Endometrial microvascular endothelial cells (primary cell): ENCODE results near the gene PVALEF. TPM values are rescaled to one million over a fixed set of nuclear protein-coding genes. Genes with fewer than 3 reads are reported as not detected.

Source experiments
- in situ Hi-C: cut with HindIII; loops from 2 replicates; pipeline ENCODE4 v1.10.0; 2017; ENCODE audit warnings: low sequenced_read_pairs, low pct_unique_long_range_greater_than_20kb; ENCODE audit errors: inconsistent ontology term
- total RNA-seq: library from RNA; depleted of rRNA; stranded (reverse); fragments of >200 nt; gene quantifications from one replicate; pipeline ENCODE4 v1.2.3, GENCODE V29; 2015; ENCODE audit errors: inconsistent ontology term

PVALEF gene
- total RNA-seq, 1 donor from 2014 or later: not detected

DNA sequence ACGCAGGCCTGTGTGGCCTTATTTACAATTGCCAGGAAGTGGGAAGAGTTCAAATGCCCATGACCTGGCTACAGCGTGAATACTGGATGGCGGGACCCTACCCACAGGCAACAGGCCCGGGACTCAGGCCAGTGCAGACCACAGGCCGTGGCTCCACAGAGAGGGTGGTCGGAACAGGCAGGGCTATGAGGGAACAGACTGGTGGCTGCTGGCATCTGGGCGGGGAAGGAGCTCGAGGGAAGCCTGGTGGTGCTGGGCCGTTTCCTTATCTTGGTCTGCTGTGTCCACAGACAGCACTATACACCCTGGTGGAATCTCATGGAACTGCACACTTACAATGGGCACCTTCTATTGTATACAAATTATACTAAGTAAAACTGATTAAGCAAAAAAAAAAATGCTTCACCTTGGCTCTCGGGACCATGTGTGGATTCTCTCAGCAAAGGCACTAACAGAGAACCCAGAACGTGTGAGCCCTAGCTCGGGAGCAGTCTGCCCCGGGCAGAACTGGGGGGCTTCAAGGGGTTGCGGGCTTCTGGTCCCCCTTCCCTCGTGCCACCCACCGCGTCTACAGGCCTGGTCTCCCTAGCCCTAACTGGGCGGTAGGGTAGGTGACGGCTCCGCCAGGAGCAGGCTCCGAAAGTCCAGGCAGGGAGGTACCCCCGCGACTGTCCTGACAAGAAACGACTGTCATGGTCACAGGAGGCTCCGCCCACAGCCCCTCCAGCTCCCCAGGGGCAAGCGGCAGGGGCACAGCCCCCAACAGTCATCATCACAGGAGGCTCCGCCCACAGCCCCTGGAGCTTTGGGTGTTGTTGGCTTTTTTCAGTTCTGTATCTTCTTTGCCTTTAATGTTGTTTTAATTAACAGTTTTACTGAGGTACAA lies 35.6 kb downstream of the PVALEF start:
- in situ Hi-C loops: no loop called here

GRCh38 chr17:81202318-81202717 lies 37.0 kb downstream of the PVALEF start:
- in situ Hi-C loops: no loop called here

DNA sequence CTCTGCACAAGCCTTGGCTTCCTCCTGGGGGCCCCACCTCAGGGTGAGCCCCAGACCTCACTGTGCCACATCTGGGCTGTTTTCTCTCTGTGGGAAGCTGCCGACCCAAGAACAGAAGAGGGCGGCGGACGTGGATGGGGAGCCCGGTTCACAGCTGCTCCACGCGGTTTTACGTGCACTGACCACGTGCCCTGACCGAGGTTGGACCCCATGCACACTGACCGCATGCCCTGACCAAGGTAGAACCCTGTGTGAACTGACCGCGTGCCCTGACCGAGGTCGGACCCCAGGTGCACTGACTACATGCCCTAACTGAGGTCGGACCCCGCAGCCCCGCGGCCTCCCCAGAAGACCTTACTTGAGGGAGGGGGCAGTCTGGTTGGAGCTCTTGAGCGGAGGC lies 37.8 kb downstream of the PVALEF start:
- in situ Hi-C loops: no loop called here

DNA sequence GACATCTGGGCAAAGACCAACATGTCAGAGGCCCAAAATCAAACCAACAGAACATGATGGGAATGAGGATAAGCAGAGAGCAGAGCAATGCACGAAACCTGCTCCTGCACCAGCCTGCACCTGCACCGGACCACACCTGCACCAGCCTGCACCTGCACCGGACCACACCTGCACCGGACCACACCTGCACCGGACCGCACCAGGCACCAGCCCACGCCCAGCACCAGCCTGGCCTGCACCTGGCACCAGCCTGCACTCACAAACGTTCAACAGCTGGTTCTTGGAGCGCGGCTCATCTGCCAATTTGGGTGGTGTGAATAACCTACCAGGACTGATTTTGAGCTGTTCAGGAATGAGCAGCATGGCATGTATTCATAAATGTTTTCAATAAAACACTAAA lies 39.3 kb downstream of the PVALEF start:
- in situ Hi-C loops: no loop called here

- in situ Hi-C loops: no loop called here
These were observed 40.9 kb downstream of the PVALEF start for GRCh38 chr17:81206166-81206565.

- in situ Hi-C loops: no loop called here
These were observed 41.4 kb downstream of the PVALEF start for GRCh38 chr17:81206657-81207056.

- in situ Hi-C loops: no loop called here
These were observed 42.6 kb downstream of the PVALEF start for GRCh38 chr17:81207610-81208581.

- in situ Hi-C loops: no loop called here
These were observed 43.3 kb downstream of the PVALEF start for GRCh38 chr17:81208651-81209050.

- in situ Hi-C loops: no loop called here
These were observed 43.8 kb downstream of the PVALEF start for GRCh38 chr17:81209141-81209540.

DNA sequence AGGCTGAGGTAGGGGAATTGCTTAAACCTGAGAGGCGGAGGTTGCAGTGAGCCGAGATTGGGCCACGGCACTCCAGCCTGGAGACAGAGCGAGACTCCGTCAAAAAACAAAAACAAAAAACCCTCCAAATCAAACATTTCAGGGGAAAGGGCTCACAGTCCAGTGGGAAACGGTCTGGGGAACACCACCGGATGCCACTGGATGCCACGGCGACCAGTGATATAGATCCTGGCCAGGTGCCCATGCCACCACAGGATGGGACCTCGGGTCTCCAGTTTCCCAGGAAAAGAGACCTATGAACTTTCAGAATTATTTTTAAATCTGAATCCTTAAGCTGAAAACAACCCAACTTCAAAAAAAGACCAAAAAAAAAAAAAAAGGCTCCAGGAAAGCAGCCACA lies 45.2 kb downstream of the PVALEF start:
- in situ Hi-C loops: no loop called here

- in situ Hi-C loops: no loop called here
These were observed 45.6 kb downstream of the PVALEF start for GRCh38 chr17:81210868-81211267.

DNA sequence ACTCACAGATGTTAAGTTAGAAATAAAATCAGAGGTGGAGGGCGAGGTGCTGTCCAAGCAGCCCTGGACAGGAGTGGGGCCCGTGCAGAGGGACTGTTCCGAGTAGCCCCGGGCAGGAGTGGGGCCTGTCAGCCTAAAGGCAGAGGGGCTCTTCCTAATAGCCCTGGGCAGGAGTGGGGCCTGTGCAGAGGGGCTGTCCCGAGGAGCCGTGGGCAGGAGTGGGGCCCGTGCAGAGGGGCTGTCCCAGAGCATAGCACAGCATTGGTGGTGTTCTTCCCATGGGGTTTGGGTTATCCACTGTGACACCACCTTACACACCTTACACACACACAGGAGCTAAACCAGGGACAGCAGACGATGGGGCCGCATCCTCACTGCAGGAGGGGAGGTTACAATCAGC lies 47.1 kb downstream of the PVALEF start:
- in situ Hi-C loops: no loop called here

GRCh38 chr17:81213978-81214377 lies 48.7 kb downstream of the PVALEF start:
- in situ Hi-C loops: no loop called here

- in situ Hi-C loops: no loop called here
These were observed 52.2 kb downstream of the PVALEF start for GRCh38 chr17:81217491-81217890.

DNA sequence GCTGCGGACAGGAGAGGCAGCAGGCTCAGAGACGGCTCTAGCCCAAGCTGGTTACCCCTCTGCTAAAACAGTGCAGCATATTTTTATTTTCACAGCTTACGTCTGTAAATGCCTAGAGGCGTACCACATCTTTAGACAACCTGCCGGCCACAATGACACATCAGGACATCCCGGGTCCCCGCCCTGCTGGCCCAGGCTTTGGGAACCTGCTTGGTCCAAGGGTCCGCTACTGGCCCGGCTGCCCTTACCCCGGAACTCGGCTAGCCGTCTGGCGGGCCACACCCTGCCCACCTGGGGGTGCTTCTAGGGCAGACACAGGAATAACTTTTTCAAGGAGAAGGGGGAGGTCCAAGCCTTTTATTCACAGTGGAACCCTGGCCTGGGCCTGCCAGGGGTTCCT lies 53.2 kb downstream of the PVALEF start:
- in situ Hi-C loops: no loop called here

DNA sequence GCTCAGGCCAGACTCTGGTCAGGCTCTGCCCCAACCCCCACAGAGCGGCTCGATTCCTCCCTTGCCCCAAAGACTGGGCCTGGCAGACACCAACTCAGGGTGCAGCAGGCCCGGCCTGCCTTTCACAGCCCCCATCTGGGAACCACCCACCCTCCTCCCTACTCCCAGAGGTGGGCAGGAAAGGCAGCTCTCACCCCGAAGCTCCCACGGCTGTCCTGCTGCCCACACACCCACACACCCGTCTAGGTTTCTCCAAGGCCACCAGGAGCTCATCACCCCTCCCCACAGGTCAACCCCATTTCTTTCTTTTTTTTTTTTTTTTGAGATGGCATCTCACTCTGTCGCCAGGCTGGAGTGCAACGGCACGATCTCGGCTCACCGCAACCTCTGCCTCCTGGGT lies 53.7 kb downstream of the PVALEF start:
- in situ Hi-C loops: no loop called here

DNA sequence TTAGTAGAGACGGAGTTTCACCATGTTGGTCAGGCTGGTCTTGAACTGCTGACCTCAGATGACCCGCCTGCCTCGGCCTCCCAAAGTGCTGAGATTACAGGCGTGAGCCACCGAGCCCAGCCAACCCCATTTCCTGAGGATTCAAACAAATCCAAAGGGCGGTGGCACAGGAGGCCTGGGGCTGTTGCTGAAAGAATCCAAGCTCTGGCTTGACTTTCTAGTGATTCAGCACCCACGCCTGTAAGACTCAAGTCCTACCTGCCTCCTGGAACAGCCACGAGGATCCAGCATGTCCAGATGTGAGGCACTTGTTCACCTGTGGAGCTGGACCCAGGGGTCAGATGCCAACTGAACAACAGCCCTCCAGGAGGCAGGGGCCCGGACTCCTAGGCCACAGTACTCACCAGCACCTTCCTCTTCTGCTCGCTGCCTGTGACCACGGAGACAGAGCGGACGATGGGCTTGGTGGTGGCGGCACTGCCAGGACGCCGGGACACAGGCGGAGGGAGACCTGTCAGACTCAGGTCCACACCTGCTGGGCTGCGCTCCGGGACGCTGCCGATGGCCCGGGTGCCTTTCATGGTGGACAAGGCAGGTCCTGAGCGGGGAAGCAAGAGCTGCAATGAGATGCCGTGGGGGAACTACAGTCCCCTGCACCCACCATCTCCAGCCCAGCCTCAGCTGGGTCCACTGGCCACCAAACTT lies 54.3 kb downstream of the PVALEF start:
- in situ Hi-C loops: no loop called here

DNA sequence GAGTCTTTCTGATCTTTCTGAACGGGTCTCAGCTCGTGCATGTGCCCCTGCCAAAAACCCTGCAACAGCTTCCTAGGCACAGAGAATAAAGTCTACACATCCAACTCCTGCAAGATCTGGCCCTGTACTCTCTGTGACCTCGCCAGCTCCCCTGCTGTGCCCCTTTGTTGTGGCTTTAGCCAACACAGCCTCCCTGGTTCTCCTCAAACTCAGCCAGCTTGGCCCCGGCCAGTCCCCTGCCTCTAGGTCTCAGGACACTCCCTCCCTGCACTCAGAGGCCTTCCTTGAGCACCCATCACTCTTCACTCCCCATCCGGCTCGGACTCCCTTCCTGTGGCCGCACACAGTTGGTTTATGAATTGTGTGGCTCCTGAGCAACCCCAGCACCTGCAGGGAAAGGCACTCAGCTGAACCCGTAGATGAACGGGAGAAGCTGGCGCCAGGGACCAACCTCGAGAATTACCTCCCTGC lies 56.1 kb downstream of the PVALEF start:
- in situ Hi-C loops: no loop called here
